SK-N-MC (cell line): Measurements from ENCODE around the gene PRKCQ.
"Not testable (repeated sequence)": the region's sequence is repeated elsewhere in the genome, so short reads cannot be mapped to it uniquely, and the experiment has no call there.

ENCODE experiments used
- DNase-seq: peaks from one replicate; pipeline ENCODE4 v3.0.0-alpha.2; 2011; ENCODE audit warnings: low read depth, low spot score
- H3K27ac ChIP-seq: fragments of 200-600 bp; sonication (generic); 2 replicates; pipeline ENCODE4 v1.5.1; 2016; ENCODE audit warnings: mixed run types
- H3K36me3 ChIP-seq: fragments of 200-600 bp; sonication (generic); 2 replicates; pipeline ENCODE4 v1.6.1; 2017; ENCODE audit warnings: antibody characterized with exemption, low read length, mixed read lengths; ENCODE audit not compliant: insufficient read depth
- H3K4me3 ChIP-seq: fragments of 200-600 bp; sonication (generic); 2 replicates; pipeline ENCODE4 v1.5.1; 2016
- H3K9ac ChIP-seq: fragments of 200-600 bp; sonication (generic); 2 replicates; pipeline ENCODE4 v1.8.0; 2017; ENCODE audit warnings: mixed run types, mixed read lengths; ENCODE audit not compliant: insufficient read length
- H3K9me3 ChIP-seq: fragments of 200-600 bp; sonication (generic); 2 replicates; pipeline ENCODE4 v1.6.1; 2017; ENCODE audit warnings: low read depth, mild to moderate bottlenecking, antibody characterized with exemption, low read length, moderate library complexity, mixed read lengths
- EZH2 ChIP-seq: fragments of 200-600 bp; sonication (generic); IDR thresholded peaks from one replicate; pipeline ENCODE4 v1.6.1; 2017; ENCODE audit warnings: antibody characterized with exemption
- FOXP2 ChIP-seq: optimal IDR thresholded peaks from 2 replicates; pipeline ENCODE3; 2011; ENCODE audit warnings: mild to moderate bottlenecking, moderate library complexity; ENCODE audit not compliant: insufficient read depth; ENCODE audit errors: extremely low read length, control extremely low read depth
- POLR2AphosphoS5 ChIP-seq: IDR thresholded peaks from 2 replicates; pipeline ENCODE4 v1.6.1; 2012; ENCODE audit warnings: mild to moderate bottlenecking, low read depth, low read length, borderline replicate concordance

PRKCQ gene

GRCh38 chr10:6490614-6491013, 89.5 kb downstream of the PRKCQ start:
- no peak for DNase-seq
- H3K36me3 ChIP-seq = no peaks in the 10 kb centered on the region
- no peak overlapping the region for H3K27ac ChIP-seq
- no peak overlapping the region for H3K9ac ChIP-seq
- no peak overlapping the region for H3K4me3 ChIP-seq
- no peak for TF ChIP-seq FOXP2
- no peak for TF ChIP-seq POLR2AphosphoS5
- no peak for TF ChIP-seq EZH2
- H3K9me3 ChIP-seq = no peaks in the 10 kb centered on the region

- no peaks in the 10 kb centered on the region for H3K36me3 ChIP-seq
- no peaks in the 10 kb centered on the region for H3K9me3 ChIP-seq
- TF ChIP-seq POLR2AphosphoS5 (no peak), FOXP2 (no peak)
- H3K4me3 ChIP-seq = no peak overlapping the region
- DNase-seq = no peak
- no peak overlapping the region for H3K9ac ChIP-seq
- H3K27ac ChIP-seq = no peak overlapping the region
These were observed 92.2 kb downstream of the PRKCQ start for GRCh38 chr10:6487920-6488319.

GRCh38 chr10:6486309-6486708, 93.8 kb downstream of the PRKCQ start:
- Histone ChIP-seq H3K4me3 (no peak overlapping the region), H3K9ac (no peak overlapping the region), H3K9me3 (no peaks in the 10 kb centered on the region), H3K36me3 (no peaks in the 10 kb centered on the region), H3K27ac (no peak overlapping the region)
- DNase-seq = no peak
- TF ChIP-seq EZH2 = no peak
- TF ChIP-seq FOXP2 = no peak
- TF ChIP-seq POLR2AphosphoS5 = no peak

- DNase-seq = no peak
- no peaks in the 10 kb centered on the region for H3K9me3 ChIP-seq
- TF ChIP-seq POLR2AphosphoS5 (no peak), FOXP2 (no peak), EZH2 (no peak)
- H3K9ac ChIP-seq = no peak overlapping the region
- H3K36me3 ChIP-seq = no peaks in the 10 kb centered on the region
- H3K4me3 ChIP-seq = no peak overlapping the region
- H3K27ac ChIP-seq = no peak overlapping the region
These were observed 97.2 kb downstream of the PRKCQ start for GRCh38 chr10:6482737-6483357.

GRCh38 chr10:6478722-6479121, 101.4 kb downstream of the PRKCQ start:
- H3K36me3 ChIP-seq = no peaks in the 10 kb centered on the region
- no peak for DNase-seq
- no peak overlapping the region for H3K27ac ChIP-seq

GRCh38 chr10:6476989-6477388, 103.1 kb downstream of the PRKCQ start:
- no peak for DNase-seq
- H3K9ac ChIP-seq = no peak overlapping the region
- no peaks in the 10 kb centered on the region for H3K9me3 ChIP-seq
- no peak overlapping the region for H3K4me3 ChIP-seq
- H3K36me3 ChIP-seq = no peaks in the 10 kb centered on the region
- TF ChIP-seq FOXP2 = no peak
- TF ChIP-seq EZH2 = no peak
- no peak for TF ChIP-seq POLR2AphosphoS5
- H3K27ac ChIP-seq = no peak overlapping the region

More at GRCh38 chr10:6478722-6479121, 101.4 kb downstream of the PRKCQ start:
- Histone ChIP-seq H3K9me3 (no peaks in the 10 kb centered on the region), H3K9ac (no peak overlapping the region), H3K4me3 (no peak overlapping the region)
- no peak for TF ChIP-seq FOXP2

GRCh38 chr10:6474871-6475270, 105.2 kb downstream of the PRKCQ start:
- no peak overlapping the region for H3K27ac ChIP-seq
- H3K36me3 ChIP-seq = no peaks in the 10 kb centered on the region

GRCh38 chr10:6473901-6474370, 106.1 kb downstream of the PRKCQ start:
- no peak overlapping the region for H3K4me3 ChIP-seq
- TF ChIP-seq FOXP2 (no peak), POLR2AphosphoS5 (no peak)
- DNase-seq = no peak
- no peak overlapping the region for H3K27ac ChIP-seq
- no peaks in the 10 kb centered on the region for H3K36me3 ChIP-seq
- no peaks in the 10 kb centered on the region for H3K9me3 ChIP-seq
- no peak overlapping the region for H3K9ac ChIP-seq

More at GRCh38 chr10:6474871-6475270, 105.2 kb downstream of the PRKCQ start:
- DNase-seq = no peak
- no peak overlapping the region for H3K4me3 ChIP-seq
- H3K9me3 ChIP-seq = no peaks in the 10 kb centered on the region
- no peak overlapping the region for H3K9ac ChIP-seq
- no peak for TF ChIP-seq POLR2AphosphoS5
- TF ChIP-seq EZH2 = no peak
- no peak for TF ChIP-seq FOXP2

GRCh38 chr10:6473430-6473829, 106.6 kb downstream of the PRKCQ start:
- Histone ChIP-seq H3K36me3 (no peaks in the 10 kb centered on the region), H3K9ac (no peak overlapping the region), H3K4me3 (no peak overlapping the region), H3K9me3 (no peaks in the 10 kb centered on the region), H3K27ac (no peak overlapping the region)
- TF ChIP-seq EZH2 = no peak
- TF ChIP-seq POLR2AphosphoS5 = no peak
- no peak for DNase-seq

GRCh38 chr10:6472710-6473005, 107.4 kb downstream of the PRKCQ start:
- DNase-seq, H3K27ac ChIP-seq, H3K9me3 ChIP-seq, H3K9ac ChIP-seq, H3K4me3 ChIP-seq, H3K36me3 ChIP-seq: not testable (repeated sequence)
